ENCODE results near the gene FRAS1.

FRAS1 gene

DNA sequence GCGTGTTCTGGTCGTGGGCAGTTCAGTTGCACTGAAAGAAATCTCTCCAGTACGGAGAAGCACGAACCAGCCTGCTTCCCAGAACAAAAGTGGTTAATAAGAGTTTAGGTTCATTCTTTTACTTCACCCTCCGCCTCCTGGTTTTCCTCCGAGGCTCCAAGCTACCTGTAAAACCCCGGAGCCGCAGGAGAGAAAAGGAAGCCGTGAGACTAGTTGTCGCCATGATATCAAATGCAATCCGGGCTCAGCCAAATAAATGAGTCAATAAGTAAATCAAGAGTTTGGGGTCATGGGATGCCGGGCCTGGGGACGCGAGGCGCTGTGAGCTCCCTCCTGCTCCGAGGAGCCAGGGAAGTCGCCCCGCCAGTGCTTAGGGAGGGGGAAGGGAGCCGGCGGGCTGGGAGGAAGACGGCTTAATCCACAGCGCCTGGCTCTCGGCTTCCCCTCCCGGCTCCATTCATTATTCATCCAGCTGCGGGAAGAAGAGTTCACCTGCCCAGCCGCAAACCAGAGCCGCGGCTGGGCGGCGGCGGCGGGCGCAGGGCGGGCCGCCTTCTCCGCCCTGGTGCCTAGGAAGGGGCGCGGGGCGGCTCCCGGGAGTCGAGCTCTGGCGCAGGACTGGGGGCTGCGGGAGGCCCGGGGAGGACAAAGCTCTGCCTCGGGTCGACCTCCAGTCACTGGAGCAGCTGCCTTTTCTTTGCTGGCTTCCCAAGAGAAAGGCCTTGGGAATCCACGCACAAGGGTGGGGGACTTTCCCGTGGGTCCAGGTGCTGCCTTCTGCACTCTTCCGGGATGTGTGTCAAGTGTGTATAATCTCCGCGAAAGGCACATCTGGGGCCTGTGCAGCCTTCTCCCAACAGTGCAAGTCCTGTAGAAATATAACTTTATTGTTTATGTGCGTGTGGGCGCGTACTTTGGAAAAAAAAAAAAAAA is 1.7 kb downstream of the FRAS1 start:
- TF ChIP-seq, protein P1, sequence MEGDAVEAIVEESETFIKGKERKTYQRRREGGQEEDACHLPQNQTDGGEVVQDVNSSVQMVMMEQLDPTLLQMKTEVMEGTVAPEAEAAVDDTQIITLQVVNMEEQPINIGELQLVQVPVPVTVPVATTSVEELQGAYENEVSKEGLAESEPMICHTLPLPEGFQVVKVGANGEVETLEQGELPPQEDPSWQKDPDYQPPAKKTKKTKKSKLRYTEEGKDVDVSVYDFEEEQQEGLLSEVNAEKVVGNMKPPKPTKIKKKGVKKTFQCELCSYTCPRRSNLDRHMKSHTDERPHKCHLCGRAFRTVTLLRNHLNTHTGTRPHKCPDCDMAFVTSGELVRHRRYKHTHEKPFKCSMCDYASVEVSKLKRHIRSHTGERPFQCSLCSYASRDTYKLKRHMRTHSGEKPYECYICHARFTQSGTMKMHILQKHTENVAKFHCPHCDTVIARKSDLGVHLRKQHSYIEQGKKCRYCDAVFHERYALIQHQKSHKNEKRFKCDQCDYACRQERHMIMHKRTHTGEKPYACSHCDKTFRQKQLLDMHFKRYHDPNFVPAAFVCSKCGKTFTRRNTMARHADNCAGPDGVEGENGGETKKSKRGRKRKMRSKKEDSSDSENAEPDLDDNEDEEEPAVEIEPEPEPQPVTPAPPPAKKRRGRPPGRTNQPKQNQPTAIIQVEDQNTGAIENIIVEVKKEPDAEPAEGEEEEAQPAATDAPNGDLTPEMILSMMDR (IDR thresholded peaks at IDR 0.05; ENCODE audit: low read depth, low read length, missing control alignments), result no peak
- H3K4me3 ChIP-seq (ENCODE audit: low read depth, low read length), result peak overlapping the region; percentile 7
- DNase-seq (ENCODE audit: low read depth), result no peak

DNA sequence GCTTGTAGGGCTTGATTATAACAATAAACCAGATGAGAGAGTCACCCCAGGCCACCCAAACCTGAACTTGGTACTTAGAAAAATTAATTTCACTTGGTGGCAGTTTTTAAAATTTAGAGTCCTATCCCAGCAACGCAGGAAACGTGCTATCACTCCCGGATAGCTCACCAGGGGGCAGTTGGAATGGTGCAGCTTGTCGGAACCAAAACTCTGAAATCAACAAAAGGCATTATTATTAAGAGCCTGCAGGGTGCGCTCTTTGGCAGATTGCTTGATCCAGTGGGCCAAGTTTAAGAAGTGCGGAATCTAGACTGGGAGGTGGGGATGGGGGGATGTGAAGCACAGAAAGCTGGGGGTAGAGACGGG is 2.4 kb downstream of the FRAS1 start:
- TF ChIP-seq, protein P1 (IDR thresholded peaks at IDR 0.05; ENCODE audit: low read depth, low read length, missing control alignments), result peak; percentile 35
- no peak for DNase-seq (ENCODE audit: low read depth)
- H3K4me3 ChIP-seq (ENCODE audit: low read depth, low read length), result no peak overlapping the region

DNA sequence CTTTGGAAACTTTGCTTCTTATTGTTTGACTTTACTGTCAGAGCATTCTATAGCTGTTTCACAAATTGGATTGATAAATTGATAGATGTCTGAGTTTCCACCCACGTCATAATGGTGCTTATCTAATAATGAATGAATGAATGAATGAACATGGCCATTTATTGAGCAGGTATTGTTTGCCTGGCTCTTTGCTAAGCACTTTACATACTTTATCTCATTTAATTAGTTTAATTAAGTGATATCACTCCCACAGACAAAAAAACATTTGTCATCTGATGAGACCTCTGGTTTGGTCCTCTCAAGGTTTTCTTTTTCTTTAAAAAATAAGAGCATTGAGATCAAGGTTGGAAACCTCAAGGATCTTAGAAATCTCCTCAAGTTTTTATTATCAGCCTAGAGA is 2.8 kb downstream of the FRAS1 start:
- no peak for DNase-seq (ENCODE audit: low read depth)
- no peak overlapping the region for H3K4me3 ChIP-seq (ENCODE audit: low read depth, low read length)
- TF ChIP-seq, protein P1 (IDR thresholded peaks at IDR 0.05; ENCODE audit: low read depth, low read length, missing control alignments), result no peak

DNA sequence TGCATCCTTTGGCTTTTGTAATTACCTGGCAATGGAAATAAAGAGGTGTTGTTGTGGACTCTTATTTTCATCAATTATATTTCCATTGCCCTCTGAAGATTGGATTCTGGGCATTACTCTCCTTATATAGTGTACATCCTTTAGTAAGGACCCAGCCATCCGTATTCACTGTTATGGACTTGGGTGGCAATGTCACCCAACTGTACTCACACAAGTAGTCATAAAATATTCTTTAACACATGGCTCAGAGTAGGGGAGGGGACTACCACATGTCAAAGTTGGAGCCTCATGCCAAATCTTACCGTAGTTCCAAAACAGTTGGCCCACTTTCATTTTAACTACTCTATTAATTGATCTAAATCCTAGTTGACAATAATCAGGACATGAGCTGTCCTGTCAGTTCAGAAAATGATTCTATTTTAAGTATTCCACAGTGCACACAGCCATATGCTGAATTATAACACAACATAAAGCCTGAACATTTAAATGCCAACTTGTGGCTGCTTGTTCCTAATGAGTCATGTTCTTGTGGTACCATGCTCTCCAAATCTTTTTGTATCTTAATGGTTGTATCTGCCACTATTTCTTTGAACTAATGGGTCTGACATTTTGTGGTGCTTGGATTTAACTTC is 4.9 kb downstream of the FRAS1 start:
- H3K4me3 ChIP-seq (ENCODE audit: low read depth, low read length), result no peak overlapping the region
- TF ChIP-seq, protein P1 (IDR thresholded peaks at IDR 0.05; ENCODE audit: low read depth, low read length, missing control alignments), result no peak
- DNase-seq (ENCODE audit: low read depth), result no peak

DNA sequence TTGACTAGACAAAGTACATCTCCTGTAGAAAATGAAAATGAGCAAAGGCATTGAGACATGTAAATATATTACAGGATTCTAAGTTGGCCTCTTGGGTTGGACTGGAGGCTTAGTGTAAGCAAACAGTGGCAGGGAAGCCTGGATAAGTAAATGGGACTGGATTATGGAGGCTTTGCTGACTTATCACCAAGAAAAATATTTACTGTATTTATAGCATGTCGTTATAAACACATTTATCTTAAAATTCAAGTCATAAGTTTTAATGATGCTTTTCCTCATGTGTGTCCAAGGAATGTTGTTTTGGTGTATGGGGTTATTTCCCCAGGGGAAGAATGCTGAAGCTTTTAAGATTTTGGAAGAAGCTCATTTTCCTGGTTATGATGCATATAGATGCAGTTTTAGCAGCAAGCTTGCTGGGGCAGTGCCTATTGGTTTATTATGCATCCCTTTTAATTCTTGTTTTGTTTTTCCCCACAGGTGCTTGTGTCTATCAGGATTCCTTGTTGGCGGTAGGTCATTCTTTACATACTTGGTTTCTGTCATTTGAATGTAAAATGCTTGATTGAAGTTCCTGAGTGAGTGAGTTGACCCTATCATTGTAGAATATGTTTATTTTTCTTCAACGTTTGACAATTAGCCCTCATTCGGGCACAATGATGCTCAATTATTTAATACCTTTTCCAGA is 8.5 kb downstream of the FRAS1 start:
- no peak for DNase-seq (ENCODE audit: low read depth)
- TF ChIP-seq, protein P1 (IDR thresholded peaks at IDR 0.05; ENCODE audit: low read depth, low read length, missing control alignments), result no peak
- no peak overlapping the region for H3K4me3 ChIP-seq (ENCODE audit: low read depth, low read length)

DNA sequence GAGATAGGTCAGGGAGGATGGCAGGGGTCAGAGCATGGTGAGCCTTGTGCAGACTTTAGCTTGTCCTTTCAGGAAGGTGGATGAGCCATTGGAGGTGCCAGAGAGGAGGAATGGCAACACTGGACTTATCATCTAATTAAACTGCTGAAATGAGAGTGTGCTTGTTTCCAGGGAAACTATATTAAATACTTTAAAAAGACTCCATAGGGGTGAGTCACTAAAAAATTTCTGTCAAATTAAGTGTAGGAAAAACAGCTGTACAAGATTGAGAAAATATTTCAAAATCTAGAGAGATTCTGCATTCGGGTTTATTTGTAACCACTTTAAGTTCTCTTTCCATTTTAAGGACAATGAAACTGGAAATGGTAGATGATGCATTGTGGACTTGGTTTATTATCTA is 11.4 kb downstream of the FRAS1 start:
- no peak for DNase-seq (ENCODE audit: low read depth)
- no peak overlapping the region for H3K4me3 ChIP-seq (ENCODE audit: low read depth, low read length)
- TF ChIP-seq, protein P1 (IDR thresholded peaks at IDR 0.05; ENCODE audit: low read depth, low read length, missing control alignments), result no peak
